Left ventricle myocardium inferior (tissue), 1 donor: ENCODE measurements around the gene S1PR5. TPM values are rescaled to one million over a fixed set of nuclear protein-coding genes. Genes with fewer than 3 reads are reported as not detected.
A peak's percentile ranks its signal among the peaks of the same experiment; 100 is the strongest.
"Not testable (repeated sequence)": the region's sequence is repeated elsewhere in the genome, so short reads cannot be mapped to it uniquely, and the experiment has no call there.

ENCODE experiments used
- DNase-seq: peaks from one replicate; pipeline ENCODE4 v3.0.0-alpha.2; 2020
- H3K27ac ChIP-seq: fragments of 200-600 bp; replicated peaks from 2 replicates; pipeline ENCODE4 v1.8.0; 2021
- H3K27me3 ChIP-seq: fragments of 200-600 bp; 2 replicates; pipeline ENCODE4 v1.8.0; 2021; ENCODE audit warnings: low read depth
- H3K36me3 ChIP-seq: fragments of 200-600 bp; 2 replicates; pipeline ENCODE4 v1.8.0; 2021
- H3K4me1 ChIP-seq: fragments of 200-600 bp; 2 replicates; pipeline ENCODE4 v1.8.0; 2021
- H3K4me3 ChIP-seq: fragments of 200-600 bp; 2 replicates; pipeline ENCODE4 v1.8.0; 2021; ENCODE audit warnings: mild to moderate bottlenecking, moderate library complexity
- H3K9me3 ChIP-seq: fragments of 200-600 bp; replicated peaks from 2 replicates; pipeline ENCODE4 v1.8.0; 2021
- CTCF ChIP-seq: fragments of 200-600 bp; IDR thresholded peaks from 2 replicates; pipeline ENCODE4 v1.8.0; 2021; ENCODE audit warnings: antibody characterized with exemption, mild to moderate bottlenecking, borderline replicate concordance
- intact Hi-C: fragments of 100-400 bp; cut with micrococcal nuclease; formaldehyde crosslinking; loops from one replicate; pipeline ENCODE4 v1.11.0; 2022
- total RNA-seq: library from RNA; stranded (reverse); fragmentation: NEBNext Ultra II Directional; extraction: Animal tissue kit (Norgen Biotek cat#: 25700); gene quantifications from one replicate; pipeline ENCODE4 v1.2.1, GENCODE V29; 2021
- donor health status: DM: no; HTN: yes; CAD: no; lungs with severe emphysema.

Gene S1PR5
- total RNA-seq, 1 donor from 2014 or later: 0.11 TPM

DNA sequence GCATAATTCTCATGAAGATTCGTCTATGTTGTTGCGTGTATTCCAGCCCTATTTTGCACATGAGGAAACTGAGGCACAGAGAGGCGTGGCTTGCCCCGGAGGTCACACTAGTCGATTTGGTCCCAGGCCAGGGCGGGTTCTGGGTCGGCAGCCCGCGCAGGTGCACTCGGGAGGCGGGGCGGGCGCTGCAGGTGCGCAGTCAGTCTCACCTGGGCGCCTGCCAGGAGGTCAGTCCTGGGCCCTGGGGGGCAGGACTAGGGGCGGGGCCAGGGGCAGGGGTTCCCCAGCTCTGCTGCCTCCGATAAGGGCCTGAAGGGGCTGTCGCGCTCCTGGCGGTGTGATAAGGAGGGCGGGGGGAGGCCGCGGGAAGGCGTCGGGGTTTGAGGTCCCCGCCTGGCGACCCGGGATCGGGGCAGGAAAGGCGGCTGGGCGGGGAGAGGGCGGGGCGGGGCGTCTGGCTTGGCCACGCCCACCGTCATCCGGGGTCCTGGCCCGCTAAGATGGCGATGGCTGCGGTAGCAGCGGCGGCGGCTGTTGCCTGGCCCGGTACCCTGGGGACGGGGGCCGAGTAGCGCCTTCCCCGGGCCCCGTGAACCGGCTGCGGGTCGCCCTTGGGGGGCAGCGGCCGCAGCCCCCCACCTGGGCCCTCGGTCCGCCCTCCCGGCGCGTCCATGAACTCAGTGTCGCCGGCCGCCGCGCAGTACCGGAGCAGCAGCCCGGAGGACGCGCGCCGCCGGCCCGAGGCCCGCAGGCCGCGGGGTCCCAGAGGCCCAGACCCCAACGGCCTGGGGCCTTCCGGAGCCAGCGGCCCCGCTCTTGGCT lies 26.4 kb upstream of the S1PR5 start, which contains the start of gene ATG4D:
Gene ATG4D, plus strand, starts transcription at position 485 of the 822 bp plus-strand sequence. Its CDS starts 187 bp downstream, at position 672.
- Histone ChIP-seq H3K36me3 (peaks cover 24% of the 10 kb centered on the region), H3K27ac (peak within 1 kb of the TSS; percentile 91), H3K4me1 (peaks cover 30% of the 10 kb centered on the region), H3K27me3 (peaks cover 5% of the 10 kb centered on the region), H3K4me3 (peak within 1 kb of the TSS; percentile 87), H3K9me3 (no peaks in the 10 kb centered on the region)
- intact Hi-C loops: no loop called here
- peak; percentile 81 for DNase-seq
- TF ChIP-seq CTCF: no peak

DNA sequence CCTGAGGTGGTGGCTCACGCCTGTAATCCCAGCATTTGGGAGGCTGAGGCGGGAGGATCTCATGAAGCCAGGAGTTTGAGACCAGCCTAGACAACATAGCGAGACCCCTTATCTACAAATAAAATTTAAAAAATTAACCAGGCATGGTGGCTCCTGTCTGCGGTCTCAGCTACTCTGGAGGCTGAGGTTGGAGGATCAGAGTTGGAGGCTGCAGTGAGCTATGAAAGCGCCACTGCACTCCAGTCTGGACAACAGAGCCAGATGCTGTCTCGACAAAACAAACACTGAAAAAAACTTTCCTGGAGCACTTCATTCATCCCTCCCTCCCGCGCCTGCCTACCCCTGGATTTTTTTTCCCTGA lies 25.8 kb upstream of the S1PR5 start:
- peak overlapping the region; percentile 87 for H3K4me3 ChIP-seq
- H3K36me3 ChIP-seq: peaks cover 18% of the 10 kb centered on the region
- peaks cover 30% of the 10 kb centered on the region for H3K4me1 ChIP-seq
- peaks cover 5% of the 10 kb centered on the region for H3K27me3 ChIP-seq
- DNase-seq: no peak
- intact Hi-C loops: no loop called here
- peak overlapping the region; percentile 91 for H3K27ac ChIP-seq
- no peak for TF ChIP-seq CTCF
- H3K9me3 ChIP-seq: no peaks in the 10 kb centered on the region

GRCh38 chr19:10539016-10539415 lies 21.8 kb upstream of the S1PR5 start:
- H3K4me3 ChIP-seq, H3K36me3 ChIP-seq, H3K9me3 ChIP-seq, intact Hi-C loops, H3K27ac ChIP-seq, DNase-seq: not testable (repeated sequence)
- H3K4me1 ChIP-seq: peaks cover 12% of the 10 kb centered on the region
- H3K27me3 ChIP-seq: peaks cover 12% of the 10 kb centered on the region

DNA sequence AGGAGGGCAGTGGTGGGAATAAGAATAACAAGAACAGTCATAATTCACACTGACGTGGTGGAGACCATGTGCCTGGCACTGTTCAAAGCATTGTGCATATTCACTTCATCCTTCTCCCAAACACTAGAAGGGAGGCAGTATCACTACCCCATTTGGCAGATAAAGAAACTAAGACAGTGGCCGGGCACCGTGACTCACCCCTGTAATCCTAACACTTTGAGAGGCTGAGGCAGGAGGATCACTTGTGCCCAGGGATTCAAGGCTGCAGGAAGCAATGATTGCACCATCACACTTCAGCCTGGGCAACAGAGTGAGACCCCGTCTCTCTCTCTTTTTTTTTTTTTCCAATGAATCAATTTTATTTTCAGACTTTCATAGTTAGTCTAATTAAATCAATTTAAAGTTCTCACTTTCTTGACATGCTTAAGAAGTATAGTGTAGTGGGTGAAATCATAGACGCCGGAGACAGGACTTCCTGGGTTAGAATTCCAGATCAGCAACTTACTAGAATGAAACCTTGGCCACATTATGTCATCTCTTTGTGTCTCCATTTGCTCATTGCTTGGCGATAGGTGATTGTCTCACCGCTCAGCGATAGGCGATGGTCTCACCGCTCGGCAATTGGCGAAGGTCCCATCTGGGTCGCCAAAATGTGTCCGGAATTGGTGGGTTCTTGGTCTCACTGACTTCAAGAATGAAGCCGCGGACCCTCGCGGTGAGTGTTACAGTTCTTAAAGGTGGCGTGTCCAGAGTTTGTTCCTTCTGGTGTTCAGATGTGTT lies 21.1 kb upstream of the S1PR5 start:
- no peak for TF ChIP-seq CTCF
- peaks cover 12% of the 10 kb centered on the region for H3K27me3 ChIP-seq
- H3K4me3 ChIP-seq: no peak overlapping the region
- no peak overlapping the region for H3K27ac ChIP-seq
- H3K9me3 ChIP-seq: no peaks in the 10 kb centered on the region
- intact Hi-C loops: no loop called here
- DNase-seq: no peak
- H3K4me1 ChIP-seq: peaks cover 6% of the 10 kb centered on the region
- H3K36me3 ChIP-seq: no peaks in the 10 kb centered on the region

- DNase-seq: no peak
- Histone ChIP-seq H3K36me3 (no peaks in the 10 kb centered on the region), H3K4me1 (peaks cover 2% of the 10 kb centered on the region), H3K4me3 (no peak overlapping the region), H3K27me3 (peaks cover 12% of the 10 kb centered on the region), H3K9me3 (no peaks in the 10 kb centered on the region), H3K27ac (no peak overlapping the region)
- TF ChIP-seq CTCF: no peak
- intact Hi-C loops: no loop called here
Measured at GRCh38 chr19:10537668-10538067, 20.4 kb upstream of the S1PR5 start.

GRCh38 chr19:10535613-10536012 lies 18.4 kb upstream of the S1PR5 start:
- H3K27me3 ChIP-seq: peaks cover 12% of the 10 kb centered on the region
- H3K4me1 ChIP-seq: peaks cover 2% of the 10 kb centered on the region
- no peak for DNase-seq
- H3K9me3 ChIP-seq: no peaks in the 10 kb centered on the region
- H3K4me3 ChIP-seq: no peak overlapping the region
- H3K27ac ChIP-seq: no peak overlapping the region
- no peak for TF ChIP-seq CTCF
- H3K36me3 ChIP-seq: no peaks in the 10 kb centered on the region
- intact Hi-C loops: no loop called here
